Measurements from ENCODE around the gene APBB1IP.

- TF ChIP-seq POLR2AphosphoS5 (IDR thresholded peaks at IDR 0.05; ENCODE audit: borderline replicate concordance, low read depth, low read length) (no peak), EZH2 (IDR thresholded peaks at IDR 0.05) (no peak), FOXP2 (optimal IDR thresholded peaks at IDR 0.05; ENCODE audit: control extremely low read depth, extremely low read length, insufficient read depth) (no peak)
Measured at GRCh38 chr10:26574783-26575182, 136.6 kb downstream of the APBB1IP start.

All from SK-N-MC (cell line).